NOMO-1 treated with dmso at 0.1 percent for 144 hours (cell line): ENCODE measurements around the gene RAB3B.
"Not testable (repeated sequence)": the region's sequence is repeated elsewhere in the genome, so short reads cannot be mapped to it uniquely, and the experiment has no call there.

Experiments
- DNase-seq: peaks from one replicate; lab custom pipeline; 2025; ENCODE audit not compliant: unreplicated experiment; lab: John Stamatoyannopoulos, UW

The RAB3B gene

GRCh38 chr1:51989582-51990477, 670 bp downstream of the RAB3B start:
- no peak for DNase-seq

GRCh38 chr1:51988254-51988653, 2.2 kb downstream of the RAB3B start:
- DNase-seq = no peak

- DNase-seq = no peak
Observed at GRCh38 chr1:51986718-51987117, 3.8 kb downstream of the RAB3B start.

GRCh38 chr1:51982161-51982560, 8.3 kb downstream of the RAB3B start:
- no peak for DNase-seq

GRCh38 chr1:51981555-51981954, 8.9 kb downstream of the RAB3B start:
- DNase-seq = no peak

GRCh38 chr1:51978099-51978498, 12.4 kb downstream of the RAB3B start:
- DNase-seq = no peak

GRCh38 chr1:51976846-51977602, 13.5 kb downstream of the RAB3B start:
- DNase-seq = no peak

GRCh38 chr1:51973587-51974474, 16.7 kb downstream of the RAB3B start:
- DNase-seq = no peak

- DNase-seq = no peak
Observed at GRCh38 chr1:51969038-51969705, 21.3 kb downstream of the RAB3B start.

- DNase-seq = no peak
Observed at GRCh38 chr1:51968632-51969031, 21.9 kb downstream of the RAB3B start.

- DNase-seq = not testable (repeated sequence)
Observed at GRCh38 chr1:51967213-51967791, 23.2 kb downstream of the RAB3B start.

- DNase-seq = no peak
Observed at GRCh38 chr1:51966559-51966958, 23.9 kb downstream of the RAB3B start.

GRCh38 chr1:51964309-51964696, 26.2 kb downstream of the RAB3B start:
- no peak for DNase-seq

- peak; percentile 57 for DNase-seq
Observed at GRCh38 chr1:51963592-51964308, 26.8 kb downstream of the RAB3B start.

- DNase-seq = no peak
Observed at GRCh38 chr1:51962486-51963356, 27.8 kb downstream of the RAB3B start.

- no peak for DNase-seq
Observed at GRCh38 chr1:51961954-51962353, 28.5 kb downstream of the RAB3B start.

GRCh38 chr1:51961231-51961630, 29.3 kb downstream of the RAB3B start:
- no peak for DNase-seq

GRCh38 chr1:51960262-51960661, 30.2 kb downstream of the RAB3B start:
- no peak for DNase-seq

GRCh38 chr1:51958824-51959223, 31.7 kb downstream of the RAB3B start:
- no peak for DNase-seq
